ENCODE measurements around the gene POU2AF2.

The POU2AF2 gene

DNA sequence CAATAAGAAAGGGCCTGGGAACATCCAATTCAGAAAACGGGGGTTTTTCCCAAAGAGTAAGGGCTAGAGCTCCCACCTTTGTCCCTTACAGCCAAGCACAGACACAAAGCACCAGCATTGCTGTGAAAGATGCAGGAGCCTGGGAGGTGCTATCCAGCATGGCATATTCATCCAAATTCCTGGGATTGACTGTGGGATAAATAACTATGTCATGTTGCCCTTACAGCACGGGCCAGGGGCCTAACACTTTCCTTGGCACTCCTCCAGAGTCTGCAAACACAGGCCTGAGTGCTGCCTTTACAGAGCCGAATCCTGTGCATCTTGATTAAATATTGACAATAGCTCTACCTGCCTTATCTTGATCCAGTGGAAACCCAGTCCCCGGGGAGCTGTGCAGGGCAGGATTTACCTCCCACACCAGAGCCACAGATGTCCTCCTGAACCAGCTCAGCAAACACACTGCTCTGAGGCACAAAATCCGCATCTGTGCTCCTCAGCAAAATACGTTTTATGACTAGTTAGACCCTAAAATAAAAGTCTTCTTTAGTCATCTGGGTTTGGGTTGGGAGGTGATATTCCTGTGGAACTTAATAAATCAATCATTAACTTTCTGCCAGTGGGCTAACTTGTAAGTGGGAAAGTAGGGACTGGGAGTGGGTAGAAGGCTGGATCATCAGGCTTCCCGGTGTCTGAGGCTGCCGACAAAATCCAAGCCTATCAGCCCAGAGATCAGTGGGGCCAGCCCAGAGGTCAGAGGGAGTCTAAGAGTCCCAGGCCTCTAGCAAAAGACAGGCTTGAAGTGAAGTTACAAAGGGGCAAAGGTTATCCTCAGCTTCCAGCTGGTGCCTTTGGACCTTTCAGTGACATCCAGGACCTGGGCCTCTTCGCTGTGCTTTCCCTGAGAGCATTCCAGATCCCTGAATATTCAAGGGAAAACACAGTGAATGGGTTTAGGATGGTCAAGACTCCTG, 89.3 kb downstream of the POU2AF2 start:
- DNase-seq, result no peak

DNA sequence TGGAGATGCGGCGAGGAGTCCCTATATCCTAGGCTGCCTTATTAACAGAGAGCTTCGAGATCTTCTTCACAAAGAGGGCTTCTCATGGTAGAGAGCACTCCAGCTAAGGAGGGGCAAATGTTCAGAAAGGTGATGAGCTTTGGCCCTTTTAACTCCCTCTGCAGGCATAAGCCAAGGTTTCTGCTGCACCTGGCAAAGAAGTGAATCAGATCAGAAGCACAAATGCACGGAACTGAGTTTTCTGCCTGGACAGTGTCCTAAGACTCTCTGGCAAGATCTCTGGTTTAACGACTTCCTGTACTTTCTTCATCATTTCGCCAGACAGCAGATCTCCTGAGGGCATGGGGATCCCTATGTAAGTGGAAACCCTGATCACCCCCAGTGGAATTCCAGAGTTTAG, 90.0 kb downstream of the POU2AF2 start:
- no peak for DNase-seq

All from hematopoietic multipotent progenitor cell treated with erythropoietin and hydrocortisone succinate and interleukin-3 and kit ligand, for 8 days (in vitro differentiated cells).